Measurements from ENCODE around the gene PER2. TPM values are rescaled to one million over a fixed set of nuclear protein-coding genes. Genes with fewer than 3 reads are reported as not detected.

The PER2 gene
- total and polyA plus RNA-seq, 2 of the 13 experiments (the other 11 are each of a cell fraction or from before 2014, with no cell fraction given): 5.1 to 9.4 TPM

DNA sequence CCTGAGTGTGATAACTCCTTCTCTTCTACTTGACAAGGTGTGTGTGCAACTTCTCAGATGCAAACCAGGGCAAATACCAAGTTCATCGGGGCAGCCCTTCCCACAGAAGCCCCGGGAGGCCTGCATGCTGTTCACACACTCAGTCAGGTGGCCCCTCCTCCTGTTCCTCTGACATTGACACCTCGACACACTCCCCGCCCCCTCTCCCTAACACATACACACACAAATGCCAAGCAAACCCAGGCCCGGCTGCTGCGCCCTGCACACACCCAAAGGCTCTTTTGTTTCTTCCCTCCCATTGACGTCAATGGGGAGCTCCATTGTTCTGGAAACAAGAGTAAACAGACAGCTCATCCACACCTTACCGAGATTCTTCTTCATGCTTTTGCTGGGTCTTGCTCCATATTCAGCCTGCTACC is 1.7 kb upstream of the PER2 start (continued):
- no peak for TF ChIP-seq ZNF552 (CRISPR knock-in tag; IDR thresholded peaks at IDR 0.05; ENCODE audit: borderline replicate concordance)
- TF ChIP-seq ZNF691 (CRISPR knock-in tag; IDR thresholded peaks at IDR 0.05; ENCODE audit: borderline replicate concordance, low read depth): no peak
- no peak for TF ChIP-seq ZNF563 (CRISPR knock-in tag; IDR thresholded peaks at IDR 0.05)
- TF ChIP-seq TARDBP (CRISPR knock-in tag; IDR thresholded peaks at IDR 0.05): no peak
- no peak for TF ChIP-seq ZNF317 (CRISPR knock-in tag; IDR thresholded peaks at IDR 0.05)
- TF ChIP-seq ZNF562 (CRISPR knock-in tag; IDR thresholded peaks at IDR 0.05; ENCODE audit: borderline replicate concordance): no peak
- no peak for TF ChIP-seq GATAD1 (CRISPR knock-in tag; IDR thresholded peaks at IDR 0.05)
- TF ChIP-seq SP5 (CRISPR knock-in tag; IDR thresholded peaks at IDR 0.05; ENCODE audit: borderline replicate concordance, low read depth): peak; percentile 39; the same call in 1 of the 2 replicates
- TF ChIP-seq XRCC5 (optimal IDR thresholded peaks at IDR 0.05; ENCODE audit: low read length): peak; percentile 50
- no peak for TF ChIP-seq TIGD3 (CRISPR knock-in tag; IDR thresholded peaks at IDR 0.05; ENCODE audit: borderline replicate concordance)
- TF ChIP-seq ZNF432 (CRISPR knock-in tag; IDR thresholded peaks at IDR 0.05; ENCODE audit: borderline replicate concordance): no peak
- peak; percentile 64 for TF ChIP-seq MAX (IDR thresholded peaks at IDR 0.05)
- no peak for TF ChIP-seq ZNF576 (CRISPR knock-in tag; IDR thresholded peaks at IDR 0.05)
- peak; percentile 66; the same call in 1 of the 2 replicates for TF ChIP-seq SAP130 (CRISPR knock-in tag; IDR thresholded peaks at IDR 0.05; ENCODE audit: low read depth)
- peak; percentile 51; the same call in 1 of the 2 replicates for TF ChIP-seq SIN3A (IDR thresholded peaks at IDR 0.05; ENCODE audit: borderline replicate concordance, low read depth, low read length)
- TF ChIP-seq ZKSCAN1 (IDR thresholded peaks at IDR 0.05; ENCODE audit: low read length): no peak
- no peak for TF ChIP-seq YEATS2 (CRISPR knock-in tag; IDR thresholded peaks at IDR 0.05; ENCODE audit: borderline replicate concordance)
- peak; percentile 38; the same call in 1 of the 2 replicates for TF ChIP-seq YEATS4 (CRISPR knock-in tag; IDR thresholded peaks at IDR 0.05; ENCODE audit: borderline replicate concordance)
- TF ChIP-seq, protein P1, sequence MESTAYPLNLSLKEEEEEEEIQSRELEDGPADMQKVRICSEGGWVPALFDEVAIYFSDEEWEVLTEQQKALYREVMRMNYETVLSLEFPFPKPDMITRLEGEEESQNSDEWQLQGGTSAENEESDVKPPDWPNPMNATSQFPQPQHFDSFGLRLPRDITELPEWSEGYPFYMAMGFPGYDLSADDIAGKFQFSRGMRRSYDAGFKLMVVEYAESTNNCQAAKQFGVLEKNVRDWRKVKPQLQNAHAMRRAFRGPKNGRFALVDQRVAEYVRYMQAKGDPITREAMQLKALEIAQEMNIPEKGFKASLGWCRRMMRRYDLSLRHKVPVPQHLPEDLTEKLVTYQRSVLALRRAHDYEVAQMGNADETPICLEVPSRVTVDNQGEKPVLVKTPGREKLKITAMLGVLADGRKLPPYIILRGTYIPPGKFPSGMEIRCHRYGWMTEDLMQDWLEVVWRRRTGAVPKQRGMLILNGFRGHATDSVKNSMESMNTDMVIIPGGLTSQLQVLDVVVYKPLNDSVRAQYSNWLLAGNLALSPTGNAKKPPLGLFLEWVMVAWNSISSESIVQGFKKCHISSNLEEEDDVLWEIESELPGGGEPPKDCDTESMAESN (CRISPR knock-in tag; conservative IDR thresholded peaks at IDR 0.05): no peak
- TF ChIP-seq PHF21A (CRISPR knock-in tag; IDR thresholded peaks at IDR 0.05): no peak
- no peak for TF ChIP-seq DR1 (CRISPR knock-in tag; IDR thresholded peaks at IDR 0.05)
- no peak for TF ChIP-seq ZNF747 (CRISPR knock-in tag; IDR thresholded peaks at IDR 0.05; ENCODE audit: borderline replicate concordance)
- TF ChIP-seq ZNF672 (CRISPR knock-in tag; IDR thresholded peaks at IDR 0.05): no peak
- TF ChIP-seq IKZF1 (IDR thresholded peaks at IDR 0.05): no peak
- TF ChIP-seq ZNF20 (CRISPR knock-in tag; IDR thresholded peaks at IDR 0.05): no peak
- TF ChIP-seq RXRA (CRISPR knock-in tag; IDR thresholded peaks at IDR 0.05): no peak
- no peak for TF ChIP-seq ERF (CRISPR knock-in tag; IDR thresholded peaks at IDR 0.05)
- 0 out of 2 replicates have a peak, but pooled peaks have one; percentile 32 for TF ChIP-seq KDM4B (CRISPR knock-in tag; IDR thresholded peaks at IDR 0.05)
- TF ChIP-seq, protein P2, sequence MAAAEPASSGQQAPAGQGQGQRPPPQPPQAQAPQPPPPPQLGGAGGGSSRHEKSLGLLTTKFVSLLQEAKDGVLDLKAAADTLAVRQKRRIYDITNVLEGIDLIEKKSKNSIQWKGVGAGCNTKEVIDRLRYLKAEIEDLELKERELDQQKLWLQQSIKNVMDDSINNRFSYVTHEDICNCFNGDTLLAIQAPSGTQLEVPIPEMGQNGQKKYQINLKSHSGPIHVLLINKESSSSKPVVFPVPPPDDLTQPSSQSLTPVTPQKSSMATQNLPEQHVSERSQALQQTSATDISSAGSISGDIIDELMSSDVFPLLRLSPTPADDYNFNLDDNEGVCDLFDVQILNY (CRISPR knock-in tag; conservative IDR thresholded peaks at IDR 0.05): no peak
